AG10803 (cell line): ENCODE measurements around the gene MLLT1.

ENCODE experiments used
- DNase-seq: peaks from one replicate; pipeline ENCODE4 v3.0.0; 2010; ENCODE audit warnings: low read depth
- H3K4me3 ChIP-seq: 2 replicates; pipeline ENCODE4 v1.5.1; 2011; ENCODE audit warnings: mild to moderate bottlenecking, low read length, control low read depth
- CTCF ChIP-seq: conservative IDR thresholded peaks from 2 replicates; pipeline ENCODE4 v1.5.1; 2011; ENCODE audit warnings: mild to moderate bottlenecking, low read length, control low read depth, inconsistent platforms

The MLLT1 gene

GRCh38 chr19:6185835-6186834, 93.6 kb downstream of the MLLT1 start:
- DNase-seq = no peak
- H3K4me3 ChIP-seq = no peak overlapping the region
- no peak for TF ChIP-seq CTCF

GRCh38 chr19:6185093-6185834, 94.5 kb downstream of the MLLT1 start:
- H3K4me3 ChIP-seq = no peak overlapping the region
- no peak for DNase-seq
- no peak for TF ChIP-seq CTCF

GRCh38 chr19:6181119-6181518, 98.7 kb downstream of the MLLT1 start:
- no peak for TF ChIP-seq CTCF
- DNase-seq = no peak
- H3K4me3 ChIP-seq = no peak overlapping the region

- no peak for TF ChIP-seq CTCF
- no peak for DNase-seq
- H3K4me3 ChIP-seq = no peak overlapping the region
These were observed 106.6 kb downstream of the MLLT1 start for GRCh38 chr19:6173190-6173589.

GRCh38 chr19:6172074-6172863, 107.5 kb downstream of the MLLT1 start:
- no peak overlapping the region for H3K4me3 ChIP-seq
- peak; percentile 12 for DNase-seq
- TF ChIP-seq CTCF = no peak

GRCh38 chr19:6167115-6167514, 112.7 kb downstream of the MLLT1 start:
- DNase-seq = no peak
- H3K4me3 ChIP-seq = no peak overlapping the region
- no peak for TF ChIP-seq CTCF
